Endodermal cell (in vitro differentiated cells): ENCODE results near the gene SLC52A3. TPM values are rescaled to one million over a fixed set of nuclear protein-coding genes. Genes with fewer than 3 reads are reported as not detected.

Experiments
- DNase-seq: peaks from one replicate; pipeline ENCODE4 v3.0.0-alpha.2; 2017
- H3K27ac ChIP-seq: 2 replicates; pipeline ENCODE4 v1.5.1; 2013; ENCODE audit warnings: mild to moderate bottlenecking, low read depth, low read length, moderate library complexity
- H3K27me3 ChIP-seq: 2 replicates; pipeline ENCODE4 v1.6.1; 2013; ENCODE audit warnings: mild to moderate bottlenecking, low read length, moderate library complexity; ENCODE audit not compliant: insufficient read depth, control insufficient read depth, poor library complexity, severe bottlenecking
- H3K36me3 ChIP-seq: 2 replicates; pipeline ENCODE4 v1.7.0; 2013; ENCODE audit warnings: mild to moderate bottlenecking, low read length, moderate library complexity; ENCODE audit not compliant: control insufficient read depth, insufficient read depth
- H3K4me1 ChIP-seq: one replicate; pipeline ENCODE4 v1.7.0; 2013; ENCODE audit warnings: low read length; ENCODE audit not compliant: control insufficient read depth, insufficient read depth
- H3K4me3 ChIP-seq: 2 replicates; pipeline ENCODE4 v1.5.1; 2013; ENCODE audit warnings: mild to moderate bottlenecking, low read length, moderate library complexity
- H3K9ac ChIP-seq: 2 replicates; pipeline ENCODE4 v1.6.1; 2013; ENCODE audit warnings: mild to moderate bottlenecking, low read length, moderate library complexity; ENCODE audit not compliant: poor library complexity, severe bottlenecking; ENCODE audit errors: extremely low read depth
- H3K9me3 ChIP-seq: 2 replicates; pipeline ENCODE4 v1.6.1; 2013; ENCODE audit warnings: mild to moderate bottlenecking, low read length, moderate library complexity; ENCODE audit not compliant: control insufficient read depth
- H3K27ac Mint-ChIP-seq: 2 replicates; pipeline ENCODE4 v1.8.0; 2020; ENCODE audit warnings: mixed read lengths
- H3K27me3 Mint-ChIP-seq: 2 replicates; pipeline ENCODE4 v1.8.0; 2021; ENCODE audit warnings: mild to moderate bottlenecking, mixed read lengths; ENCODE audit not compliant: insufficient read depth
- H3K36me3 Mint-ChIP-seq: 2 replicates; pipeline ENCODE4 v1.8.0; 2020; ENCODE audit warnings: low read depth, mixed read lengths
- H3K4me1 Mint-ChIP-seq: 2 replicates; pipeline ENCODE4 v1.8.0; 2020; ENCODE audit warnings: mixed read lengths
- H3K4me3 Mint-ChIP-seq: 2 replicates; pipeline ENCODE4 v1.8.0; 2020; ENCODE audit warnings: mild to moderate bottlenecking, moderate library complexity, mixed read lengths
- H3K9me3 Mint-ChIP-seq: 2 replicates; pipeline ENCODE4 v1.8.0; 2020; ENCODE audit warnings: mild to moderate bottlenecking, mixed read lengths
- WGBS, 2 experiments: methylation state at CpG; one replicate each; pipeline versions ENCODE4 v1.1.5 to v1.1.7; 2013; ENCODE audit warnings: missing lambda C conversion rate in 2 of 2, mixed read lengths in 1 of 2; ENCODE audit not compliant: insufficient coverage in 1 of 2, insufficient read length in 1 of 2; 5-methylcytosine and 5-hydroxymethylcytosine counted together
- total RNA-seq, 2 donors: library from RNA; stranded (reverse); fragmentation: NEBNext Ultra II Directional in 1 of 2; extraction: Animal tissue kit (Norgen Biotek cat#: 25700) in 1 of 2; gene quantifications; 2 replicates in 1 of 2; 3 replicates in 1 of 2; pipeline ENCODE4 v1.2.1, GENCODE V29; 2021
- TF ChIP-seq, protein P1 (sequence below): fragments of 200-600 bp; sonication (generic); conservative IDR thresholded peaks from 2 replicates; pipeline ENCODE4 v1.5.0; 2021; ENCODE audit warnings: antibody characterized with exemption, mild to moderate bottlenecking

The SLC52A3 gene
- total RNA-seq, 2 donors from 2014 or later, result 3.1 to 5.7 TPM

DNA sequence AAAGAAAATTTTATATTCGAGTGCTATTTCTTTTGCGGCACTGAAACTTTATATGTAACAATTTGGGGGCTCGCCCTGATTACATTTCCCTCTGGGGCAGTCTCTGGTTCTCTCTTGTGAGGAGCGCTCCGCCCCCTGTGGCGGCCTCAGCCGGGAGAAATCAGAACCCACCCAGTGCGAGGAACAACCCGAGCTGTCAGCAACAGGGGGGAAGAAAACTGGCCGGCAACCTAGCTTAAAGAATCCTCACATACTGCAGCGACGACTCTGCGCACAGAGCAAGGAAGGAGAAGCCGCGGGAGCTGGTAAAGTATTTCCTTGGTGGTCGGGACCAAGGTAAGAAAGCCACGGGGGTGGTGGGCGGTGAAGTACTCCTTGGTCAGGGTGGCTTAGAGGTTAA, 23.9 kb upstream of the SLC52A3 start:
- peak overlapping the region; percentile 68 for H3K4me3 ChIP-seq

DNA sequence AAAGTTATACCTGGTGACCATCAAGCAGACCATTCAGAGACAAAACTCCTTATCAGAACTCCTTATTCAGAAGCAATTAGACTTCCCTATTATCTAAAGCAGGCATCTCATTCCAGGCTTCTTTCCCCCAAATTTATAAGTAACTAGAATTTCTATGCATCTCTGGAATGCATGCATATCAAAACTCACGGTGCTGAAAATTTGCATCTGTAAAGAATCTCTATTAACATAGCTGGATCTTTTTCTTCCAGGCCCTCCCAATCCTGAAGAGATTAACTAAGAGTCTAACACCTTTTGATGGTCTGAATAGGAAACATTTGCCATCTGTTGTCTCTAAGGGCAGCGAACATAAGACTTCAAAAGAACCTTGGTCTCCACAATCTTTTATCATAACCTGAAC, 22.8 kb upstream of the SLC52A3 start:
- Mint-ChIP-seq H3K4me1 (no peaks in the 10 kb centered on the region), H3K36me3 (peaks cover 12% of the 10 kb centered on the region), H3K9me3 (peaks cover 72% of the 10 kb centered on the region), H3K4me3 (no peak overlapping the region), H3K27me3 (peaks cover 2% of the 10 kb centered on the region), H3K27ac (peak overlapping the region; percentile 39)
- H3K27me3 ChIP-seq, result no peaks in the 10 kb centered on the region
- DNase-seq, result no peak
- H3K36me3 ChIP-seq, result no peaks in the 10 kb centered on the region
- H3K9ac ChIP-seq, result no peak overlapping the region
- no peak overlapping the region for H3K27ac ChIP-seq
- H3K4me3 ChIP-seq, result peak overlapping the region; percentile 68
- TF ChIP-seq, protein P1, sequence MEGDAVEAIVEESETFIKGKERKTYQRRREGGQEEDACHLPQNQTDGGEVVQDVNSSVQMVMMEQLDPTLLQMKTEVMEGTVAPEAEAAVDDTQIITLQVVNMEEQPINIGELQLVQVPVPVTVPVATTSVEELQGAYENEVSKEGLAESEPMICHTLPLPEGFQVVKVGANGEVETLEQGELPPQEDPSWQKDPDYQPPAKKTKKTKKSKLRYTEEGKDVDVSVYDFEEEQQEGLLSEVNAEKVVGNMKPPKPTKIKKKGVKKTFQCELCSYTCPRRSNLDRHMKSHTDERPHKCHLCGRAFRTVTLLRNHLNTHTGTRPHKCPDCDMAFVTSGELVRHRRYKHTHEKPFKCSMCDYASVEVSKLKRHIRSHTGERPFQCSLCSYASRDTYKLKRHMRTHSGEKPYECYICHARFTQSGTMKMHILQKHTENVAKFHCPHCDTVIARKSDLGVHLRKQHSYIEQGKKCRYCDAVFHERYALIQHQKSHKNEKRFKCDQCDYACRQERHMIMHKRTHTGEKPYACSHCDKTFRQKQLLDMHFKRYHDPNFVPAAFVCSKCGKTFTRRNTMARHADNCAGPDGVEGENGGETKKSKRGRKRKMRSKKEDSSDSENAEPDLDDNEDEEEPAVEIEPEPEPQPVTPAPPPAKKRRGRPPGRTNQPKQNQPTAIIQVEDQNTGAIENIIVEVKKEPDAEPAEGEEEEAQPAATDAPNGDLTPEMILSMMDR, result no peak
- peaks cover 78% of the 10 kb centered on the region for H3K9me3 ChIP-seq
- H3K4me1 ChIP-seq, result no peaks in the 10 kb centered on the region
- WGBS, 2 experiments, result 36 to 49% methylated on average over 2 of the region's 2 CpGs

More for the DNA sequence above, 23.9 kb upstream of the SLC52A3 start:
- Mint-ChIP-seq H3K4me3 (peak overlapping the region; percentile 24), H3K27ac (no peak overlapping the region), H3K9me3 (peaks cover 74% of the 10 kb centered on the region), H3K27me3 (peaks cover 2% of the 10 kb centered on the region), H3K36me3 (peaks cover 12% of the 10 kb centered on the region), H3K4me1 (no peaks in the 10 kb centered on the region)
- no peaks in the 10 kb centered on the region for H3K27me3 ChIP-seq
- no peak overlapping the region for H3K27ac ChIP-seq
- DNase-seq, result peak; percentile 44
- H3K9me3 ChIP-seq, result peaks cover 90% of the 10 kb centered on the region
- H3K4me1 ChIP-seq, result no peaks in the 10 kb centered on the region
- TF ChIP-seq, protein P1, result no peak
- H3K9ac ChIP-seq, result no peak overlapping the region
- H3K36me3 ChIP-seq, result no peaks in the 10 kb centered on the region
- WGBS, 2 experiments, result 91 to 92% methylated on average over 15 to 17 of the region's 18 CpGs

DNA sequence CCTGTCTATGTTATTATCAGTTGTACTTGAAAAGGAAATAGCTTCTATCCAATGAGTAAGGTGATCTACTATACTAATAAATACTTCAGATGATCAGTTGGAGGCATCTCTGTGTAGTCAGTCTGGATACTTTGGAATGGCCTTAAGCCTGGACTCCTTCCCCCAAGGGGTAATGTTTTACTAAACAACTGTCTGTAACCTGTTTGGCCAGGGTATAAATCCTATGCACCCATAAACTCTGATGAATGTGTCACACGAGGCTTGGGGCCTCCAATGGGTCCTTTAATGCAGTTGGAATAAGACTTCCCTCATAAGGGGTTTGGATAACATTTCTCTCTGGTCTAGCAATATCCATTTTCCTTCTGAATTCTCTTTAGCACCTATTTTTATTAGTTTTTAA, 19.5 kb upstream of the SLC52A3 start:
- H3K27ac Mint-ChIP-seq, result no peak overlapping the region
- H3K9ac ChIP-seq, result no peak overlapping the region
- H3K27me3 Mint-ChIP-seq, result peaks cover 2% of the 10 kb centered on the region
- no peak overlapping the region for H3K4me3 ChIP-seq
- H3K4me1 Mint-ChIP-seq, result no peaks in the 10 kb centered on the region
- no peak overlapping the region for H3K4me3 Mint-ChIP-seq
- no peaks in the 10 kb centered on the region for H3K4me1 ChIP-seq
- no peak overlapping the region for H3K27ac ChIP-seq
- peaks cover 12% of the 10 kb centered on the region for H3K36me3 Mint-ChIP-seq
- H3K9me3 Mint-ChIP-seq, result peaks cover 64% of the 10 kb centered on the region
- no peaks in the 10 kb centered on the region for H3K36me3 ChIP-seq
- no peak for DNase-seq
- TF ChIP-seq, protein P1, result no peak
- peaks cover 74% of the 10 kb centered on the region for H3K9me3 ChIP-seq
- no peaks in the 10 kb centered on the region for H3K27me3 ChIP-seq
- WGBS, 2 experiments, result 80% methylated on average over 1 of the region's 1 CpG; no CpG with 5 or more reads in 1 of the 2 experiments
